Bronchial epithelial cell (primary cell): ENCODE results near the gene AATK. TPM values are rescaled to one million over a fixed set of nuclear protein-coding genes. Genes with fewer than 3 reads are reported as not detected.

Experiments
- DNase-seq: peaks from one replicate; pipeline ENCODE4 v3.0.0-alpha.2; 2010; ENCODE audit warnings: low read depth
- FAIRE-seq: peaks from 2 replicates; lab custom pipeline; 2011; peaks lifted over from hg19 to GRCh38; lab: Jason Lieb, UNC
- H3K27me3 ChIP-seq: 2 replicates; pipeline ENCODE4 v1.5.1; 2011; ENCODE audit warnings: low read length; ENCODE audit not compliant: control insufficient read depth, insufficient read depth
- H3K36me3 ChIP-seq: 2 replicates; pipeline ENCODE4 v1.5.1; 2011; ENCODE audit warnings: low read length; ENCODE audit not compliant: control insufficient read depth, insufficient read depth
- H3K4me3 ChIP-seq: 2 replicates; pipeline ENCODE4 v1.5.1; 2011; ENCODE audit warnings: mild to moderate bottlenecking, low read depth, low read length, control low read depth
- CTCF ChIP-seq: IDR thresholded peaks from 2 replicates; pipeline ENCODE4 v1.5.1; 2011; ENCODE audit warnings: mild to moderate bottlenecking, moderate library complexity, low read length, control low read depth, inconsistent platforms; ENCODE audit not compliant: insufficient read depth, severe bottlenecking
- total RNA-seq: library from RNA; depleted of rRNA; stranded (reverse); fragments of >200 nt; gene quantifications from 2 replicates; pipeline ENCODE4 v1.2.1, GENCODE V29; 2014

AATK gene
- total RNA-seq, 1 donor from 2014 or later, result 0.79 TPM

DNA sequence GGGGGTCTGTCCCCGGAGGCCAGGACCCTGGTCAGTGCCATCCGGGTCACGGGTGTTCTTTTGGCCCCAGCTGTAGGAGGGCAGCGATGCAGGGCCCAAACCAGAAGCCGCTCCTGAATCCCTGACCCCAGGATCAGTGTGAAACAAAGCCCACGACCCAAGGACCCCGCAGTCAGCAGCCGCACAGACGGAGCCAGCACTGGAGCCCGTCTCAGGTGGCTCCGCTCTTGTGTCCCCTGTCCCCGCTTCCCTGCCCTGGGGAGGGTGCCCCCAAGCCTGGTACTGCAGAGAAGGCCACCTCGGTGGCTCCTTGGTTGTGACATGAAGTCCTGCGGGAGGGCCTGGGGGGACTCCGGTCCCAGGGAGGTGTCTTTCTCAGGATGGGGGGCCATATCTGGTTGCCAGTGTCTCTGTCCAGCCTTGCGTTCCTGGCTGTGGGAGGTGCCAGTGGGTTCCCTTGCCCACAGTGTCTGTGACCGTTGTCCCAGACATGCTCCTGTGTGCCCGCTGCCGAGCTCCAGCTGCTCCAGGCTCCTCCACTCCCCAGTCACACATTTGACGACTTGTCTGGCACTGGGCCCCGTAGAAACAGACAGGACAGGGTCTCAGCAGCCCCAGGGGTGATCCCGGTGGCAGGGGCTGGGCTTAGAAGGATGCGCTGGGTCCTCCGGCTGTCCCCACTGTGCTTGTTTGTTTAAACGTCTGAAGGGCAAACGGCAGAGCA, 97.4 kb downstream of the AATK start:
- H3K4me3 ChIP-seq, result no peak overlapping the region
- FAIRE-seq (no peak), DNase-seq (no peak)
- no peaks in the 10 kb centered on the region for H3K27me3 ChIP-seq
- peaks cover 21% of the 10 kb centered on the region for H3K36me3 ChIP-seq
- no peak for TF ChIP-seq CTCF

DNA sequence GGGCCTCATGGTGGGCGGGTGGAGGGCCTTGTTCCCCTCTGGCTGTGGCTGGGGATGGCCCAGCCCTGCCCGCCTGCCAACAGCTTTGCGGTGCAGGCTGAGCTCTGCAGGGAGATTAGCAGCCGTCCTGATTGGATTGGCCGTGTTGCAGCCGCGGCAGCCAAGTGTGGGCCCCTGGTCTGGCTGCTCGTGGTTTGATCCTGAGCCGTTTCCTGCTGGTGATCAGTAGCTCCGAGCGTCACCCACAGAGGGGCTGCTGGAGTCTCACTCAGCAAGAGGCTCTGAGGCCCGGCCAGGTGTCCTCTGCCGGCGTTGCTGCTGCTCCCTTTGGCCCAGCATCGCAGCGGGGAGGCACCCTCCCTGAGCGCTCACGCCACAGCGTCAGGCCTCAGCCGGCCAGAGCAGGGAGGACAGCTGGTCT, 98.6 kb downstream of the AATK start:
- DNase-seq (no peak), FAIRE-seq (no peak)
- TF ChIP-seq CTCF, result no peak
- H3K27me3 ChIP-seq, result no peaks in the 10 kb centered on the region
- H3K4me3 ChIP-seq, result no peak overlapping the region
- H3K36me3 ChIP-seq, result peaks cover 23% of the 10 kb centered on the region

Other genes with a start within 250 kb of the AATK start
- gene CHMP6, start 174.4 kb downstream of the AATK start, total RNA-seq, result 5.8 and 8.6 TPM in 2 replicates
- gene BAIAP2, start 131.1 kb downstream of the AATK start, total RNA-seq, result 48.7 and 60.3 TPM in 2 replicates
- not detected in 2 replicates for gene PVALEF, start 714 bp downstream of the AATK start, total RNA-seq
- gene CEP131, start 56.7 kb upstream of the AATK start, total RNA-seq, result 7.9 and 9.2 TPM in 2 replicates
- gene TEPSIN, start 72.8 kb upstream of the AATK start, total RNA-seq, result 5.8 and 7.8 TPM in 2 replicates
- gene NDUFAF8, start 73.1 kb upstream of the AATK start, total RNA-seq, result 31.6 and 49.2 TPM in 2 replicates
- 35.5 and 49.2 TPM in 2 replicates for gene SLC38A10, start 129.1 kb upstream of the AATK start, total RNA-seq
- gene BAHCC1, start 229.2 kb upstream of the AATK start, total RNA-seq, result 0.79 and 1.8 TPM in 2 replicates